GM12878 (cell line): ENCODE data around the gene MAGI2. TPM values are rescaled to one million over a fixed set of nuclear protein-coding genes. Genes with fewer than 3 reads are reported as not detected.

ENCODE experiments used
- CEBPB ChIP-seq, 2 experiments: fragments of 150-350 bp in 1 of 2; IDR thresholded peaks; 2 replicates each; pipeline ENCODE4 v1.6.1; 2012 to 2014; ENCODE audit warnings: low read depth in 2 of 2, low read length in 2 of 2, borderline replicate concordance in 1 of 2, inconsistent platforms in 1 of 2
- CREB1 ChIP-seq: IDR thresholded peaks from 2 replicates; pipeline ENCODE4 v1.6.1; 2012; ENCODE audit warnings: low read depth, mild to moderate bottlenecking, inconsistent platforms
- FOXK2 ChIP-seq: fragments of 450-650 bp; IDR thresholded peaks from 2 replicates; pipeline ENCODE4 v1.6.1; 2017; ENCODE audit warnings: mild to moderate bottlenecking, moderate library complexity
- KDM1A ChIP-seq: fragments of 200-600 bp; sonication (generic); IDR thresholded peaks from 2 replicates; pipeline ENCODE4 v1.6.1; 2016; ENCODE audit warnings: borderline replicate concordance
- MEF2B ChIP-seq: fragments of 450-650 bp; IDR thresholded peaks from 2 replicates; pipeline ENCODE4 v1.6.1; 2018; ENCODE audit warnings: mild to moderate bottlenecking, moderate library complexity; ENCODE audit not compliant: partially characterized antibody, poor library complexity, severe bottlenecking
- MTA3 ChIP-seq: IDR thresholded peaks from 2 replicates; pipeline ENCODE4 v1.6.1; 2012; ENCODE audit warnings: low read length, inconsistent platforms, borderline replicate concordance
- RAD51 ChIP-seq: fragments of 450-650 bp; IDR thresholded peaks from 2 replicates; pipeline ENCODE4 v1.6.1; 2016; ENCODE audit warnings: moderate library complexity, mild to moderate bottlenecking, inconsistent platforms
- polyA plus RNA-seq, 11 experiments: library from polyadenylated mRNA; depleted of rRNA in 4 of 11; unstranded in 6 of 11; stranded (reverse) in 5 of 11; fragments of >200 nt; fragmentation: Nextera tagmentation in 4 of 11; fragmentation: Illumina TruSeq in 1 of 11; extraction: Ambion mirVana in 4 of 11; extraction: Trizol in 1 of 11; gene quantifications; 1 replicate in 1 of 11; 2 replicates in 10 of 11; pipeline versions ENCODE4 v1.2.1 to v1.2.3, GENCODE V29; 2011 to 2016; ENCODE audit warnings: inconsistent platforms in 2 of 11, missing spikeins in 2 of 11, low read depth in 1 of 11
- total RNA-seq, 4 experiments: library from RNA; depleted of rRNA in 3 of 4; stranded (reverse); fragments of >200 nt in 3 of 4; fragmentation: Illumina TruSeq in 1 of 4; extraction: Trizol in 1 of 4; gene quantifications; 2 replicates each; pipeline versions ENCODE4 v1.2.1 to v1.2.3, GENCODE V29; 2013 to 2021
- TF ChIP-seq, protein P1 (sequence below): IDR thresholded peaks from 2 replicates; pipeline ENCODE4 v1.6.1; 2011; ENCODE audit warnings: low read depth, low read length, improper control_type of control experiment, borderline replicate concordance
- TF ChIP-seq, protein P2 (sequence below): fragments of 450-650 bp; conservative IDR thresholded peaks from 2 replicates; pipeline ENCODE4 v1.6.1; 2017; ENCODE audit warnings: mild to moderate bottlenecking, moderate library complexity
- TF ChIP-seq, protein P3 (sequence below), 3 experiments: IDR thresholded peaks in 2 of 3; conservative IDR thresholded peaks in 1 of 3; 2 replicates each; pipeline ENCODE4 v1.5.1; 2011; ENCODE audit warnings: low read depth in 3 of 3, low read length in 3 of 3, mild to moderate bottlenecking in 3 of 3, control low read depth in 2 of 3, moderate library complexity in 2 of 3, inconsistent platforms in 1 of 3, mixed read lengths in 1 of 3; ENCODE audit not compliant: control insufficient read depth in 2 of 3, insufficient read depth in 1 of 3; ENCODE audit errors: extremely low read depth in 1 of 3
- TF ChIP-seq, protein P4 (sequence below): IDR thresholded peaks from 2 replicates; pipeline ENCODE4 v1.6.1; 2012; ENCODE audit warnings: low read length, inconsistent platforms
- TF ChIP-seq, protein P5 (sequence below): IDR thresholded peaks from 2 replicates; pipeline ENCODE4 v1.6.1; 2011; ENCODE audit warnings: borderline replicate concordance, low read depth, mild to moderate bottlenecking, moderate library complexity, low read length; ENCODE audit not compliant: insufficient read depth, poor library complexity, severe bottlenecking

Gene MAGI2
- total and polyA plus RNA-seq, 10 of the 15 experiments (the other 5 are each of a cell fraction or from before 2014, with no cell fraction given), result 0.01 to 0.31 (median 0.05) TPM; not detected in 2

DNA sequence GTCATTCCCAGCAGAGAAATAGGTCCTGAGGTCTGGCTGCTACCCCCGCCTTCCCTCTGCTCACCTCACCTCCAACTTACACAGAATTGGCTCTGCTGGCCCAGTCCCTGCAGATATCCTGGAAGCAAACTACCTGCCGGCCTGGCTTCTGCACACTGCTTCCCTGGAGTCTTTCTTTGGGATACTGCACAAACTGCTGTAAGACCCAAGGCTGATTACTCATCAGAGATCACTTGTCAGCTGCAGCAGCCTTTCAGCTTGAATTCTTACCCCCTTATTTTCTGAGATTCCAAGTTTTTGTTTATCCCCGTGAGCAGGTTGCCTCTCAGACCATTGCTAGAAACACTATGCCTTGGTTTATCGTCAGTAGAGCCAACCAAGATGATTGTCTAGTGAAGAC, 1228.5 kb downstream of the MAGI2 start (continued):
- TF ChIP-seq, protein P1, sequence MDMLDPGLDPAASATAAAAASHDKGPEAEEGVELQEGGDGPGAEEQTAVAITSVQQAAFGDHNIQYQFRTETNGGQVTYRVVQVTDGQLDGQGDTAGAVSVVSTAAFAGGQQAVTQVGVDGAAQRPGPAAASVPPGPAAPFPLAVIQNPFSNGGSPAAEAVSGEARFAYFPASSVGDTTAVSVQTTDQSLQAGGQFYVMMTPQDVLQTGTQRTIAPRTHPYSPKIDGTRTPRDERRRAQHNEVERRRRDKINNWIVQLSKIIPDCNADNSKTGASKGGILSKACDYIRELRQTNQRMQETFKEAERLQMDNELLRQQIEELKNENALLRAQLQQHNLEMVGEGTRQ, result no peak
- no peak for TF ChIP-seq CEBPB (IDR thresholded peaks at IDR 0.05; ENCODE audit: borderline replicate concordance in 1 of 2, low read depth in 2 of 2, low read length in 2 of 2)
- TF ChIP-seq CREB1, result no peak
- TF ChIP-seq, protein P2, sequence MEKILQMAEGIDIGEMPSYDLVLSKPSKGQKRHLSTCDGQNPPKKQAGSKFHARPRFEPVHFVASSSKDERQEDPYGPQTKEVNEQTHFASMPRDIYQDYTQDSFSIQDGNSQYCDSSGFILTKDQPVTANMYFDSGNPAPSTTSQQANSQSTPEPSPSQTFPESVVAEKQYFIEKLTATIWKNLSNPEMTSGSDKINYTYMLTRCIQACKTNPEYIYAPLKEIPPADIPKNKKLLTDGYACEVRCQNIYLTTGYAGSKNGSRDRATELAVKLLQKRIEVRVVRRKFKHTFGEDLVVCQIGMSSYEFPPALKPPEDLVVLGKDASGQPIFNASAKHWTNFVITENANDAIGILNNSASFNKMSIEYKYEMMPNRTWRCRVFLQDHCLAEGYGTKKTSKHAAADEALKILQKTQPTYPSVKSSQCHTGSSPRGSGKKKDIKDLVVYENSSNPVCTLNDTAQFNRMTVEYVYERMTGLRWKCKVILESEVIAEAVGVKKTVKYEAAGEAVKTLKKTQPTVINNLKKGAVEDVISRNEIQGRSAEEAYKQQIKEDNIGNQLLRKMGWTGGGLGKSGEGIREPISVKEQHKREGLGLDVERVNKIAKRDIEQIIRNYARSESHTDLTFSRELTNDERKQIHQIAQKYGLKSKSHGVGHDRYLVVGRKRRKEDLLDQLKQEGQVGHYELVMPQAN, result no peak
- no peak for TF ChIP-seq MTA3
- TF ChIP-seq MEF2B, result no peak
- TF ChIP-seq, protein P3, sequence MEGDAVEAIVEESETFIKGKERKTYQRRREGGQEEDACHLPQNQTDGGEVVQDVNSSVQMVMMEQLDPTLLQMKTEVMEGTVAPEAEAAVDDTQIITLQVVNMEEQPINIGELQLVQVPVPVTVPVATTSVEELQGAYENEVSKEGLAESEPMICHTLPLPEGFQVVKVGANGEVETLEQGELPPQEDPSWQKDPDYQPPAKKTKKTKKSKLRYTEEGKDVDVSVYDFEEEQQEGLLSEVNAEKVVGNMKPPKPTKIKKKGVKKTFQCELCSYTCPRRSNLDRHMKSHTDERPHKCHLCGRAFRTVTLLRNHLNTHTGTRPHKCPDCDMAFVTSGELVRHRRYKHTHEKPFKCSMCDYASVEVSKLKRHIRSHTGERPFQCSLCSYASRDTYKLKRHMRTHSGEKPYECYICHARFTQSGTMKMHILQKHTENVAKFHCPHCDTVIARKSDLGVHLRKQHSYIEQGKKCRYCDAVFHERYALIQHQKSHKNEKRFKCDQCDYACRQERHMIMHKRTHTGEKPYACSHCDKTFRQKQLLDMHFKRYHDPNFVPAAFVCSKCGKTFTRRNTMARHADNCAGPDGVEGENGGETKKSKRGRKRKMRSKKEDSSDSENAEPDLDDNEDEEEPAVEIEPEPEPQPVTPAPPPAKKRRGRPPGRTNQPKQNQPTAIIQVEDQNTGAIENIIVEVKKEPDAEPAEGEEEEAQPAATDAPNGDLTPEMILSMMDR (IDR thresholded peaks at IDR 0.05 in 2 of 3, conservative IDR thresholded peaks at IDR 0.05 in 1 of 3; ENCODE audit: control insufficient read depth in 2 of 3, extremely low read depth in 1 of 3, insufficient read depth in 1 of 3, low read depth in 3 of 3, low read length in 3 of 3), result no peak
- TF ChIP-seq, protein P4, sequence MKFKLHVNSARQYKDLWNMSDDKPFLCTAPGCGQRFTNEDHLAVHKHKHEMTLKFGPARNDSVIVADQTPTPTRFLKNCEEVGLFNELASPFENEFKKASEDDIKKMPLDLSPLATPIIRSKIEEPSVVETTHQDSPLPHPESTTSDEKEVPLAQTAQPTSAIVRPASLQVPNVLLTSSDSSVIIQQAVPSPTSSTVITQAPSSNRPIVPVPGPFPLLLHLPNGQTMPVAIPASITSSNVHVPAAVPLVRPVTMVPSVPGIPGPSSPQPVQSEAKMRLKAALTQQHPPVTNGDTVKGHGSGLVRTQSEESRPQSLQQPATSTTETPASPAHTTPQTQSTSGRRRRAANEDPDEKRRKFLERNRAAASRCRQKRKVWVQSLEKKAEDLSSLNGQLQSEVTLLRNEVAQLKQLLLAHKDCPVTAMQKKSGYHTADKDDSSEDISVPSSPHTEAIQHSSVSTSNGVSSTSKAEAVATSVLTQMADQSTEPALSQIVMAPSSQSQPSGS, result no peak
- TF ChIP-seq KDM1A, result no peak
- no peak for TF ChIP-seq FOXK2
- TF ChIP-seq, protein P5, sequence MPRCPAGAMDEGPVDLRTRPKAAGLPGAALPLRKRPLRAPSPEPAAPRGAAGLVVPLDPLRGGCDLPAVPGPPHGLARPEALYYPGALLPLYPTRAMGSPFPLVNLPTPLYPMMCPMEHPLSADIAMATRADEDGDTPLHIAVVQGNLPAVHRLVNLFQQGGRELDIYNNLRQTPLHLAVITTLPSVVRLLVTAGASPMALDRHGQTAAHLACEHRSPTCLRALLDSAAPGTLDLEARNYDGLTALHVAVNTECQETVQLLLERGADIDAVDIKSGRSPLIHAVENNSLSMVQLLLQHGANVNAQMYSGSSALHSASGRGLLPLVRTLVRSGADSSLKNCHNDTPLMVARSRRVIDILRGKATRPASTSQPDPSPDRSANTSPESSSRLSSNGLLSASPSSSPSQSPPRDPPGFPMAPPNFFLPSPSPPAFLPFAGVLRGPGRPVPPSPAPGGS, result no peak
- no peak for TF ChIP-seq RAD51
